Smooth muscle cell (in vitro differentiated cells): Measurements from ENCODE around the gene SYNPO2. TPM values are rescaled to one million over a fixed set of nuclear protein-coding genes. Genes with fewer than 3 reads are reported as not detected.

Source experiments
- DNase-seq: peaks from one replicate; lab custom pipeline; 2025; ENCODE audit not compliant: unreplicated experiment; lab: John Stamatoyannopoulos, UW
- H2AFZ ChIP-seq: fragments of 200-600 bp; sonication (generic); 2 replicates; pipeline ENCODE4 v1.6.0; 2016; ENCODE audit warnings: antibody characterized with exemption, low read depth, mild to moderate bottlenecking
- H3F3A ChIP-seq: fragments of 200-600 bp; sonication (generic); 2 replicates; pipeline ENCODE4 v1.6.0; 2017; ENCODE audit warnings: antibody characterized with exemption, low read depth
- H3K27ac ChIP-seq: fragments of 200-600 bp; sonication (generic); 2 replicates; pipeline ENCODE4 v1.5.1; 2016; ENCODE audit warnings: low read depth, mild to moderate bottlenecking
- H3K27me3 ChIP-seq: fragments of 200-600 bp; sonication (generic); 2 replicates; pipeline ENCODE4 v1.6.1; 2016; ENCODE audit warnings: low read depth, mild to moderate bottlenecking
- H3K36me3 ChIP-seq: fragments of 200-600 bp; sonication (generic); 2 replicates; pipeline ENCODE4 v1.5.1; 2016; ENCODE audit warnings: low read depth
- H3K4me1 ChIP-seq: fragments of 200-600 bp; sonication (generic); 2 replicates; pipeline ENCODE4 v1.5.1; 2016; ENCODE audit warnings: low read depth
- H3K4me2 ChIP-seq: fragments of 200-600 bp; sonication (generic); 2 replicates; pipeline ENCODE4 v1.6.0; 2016; ENCODE audit warnings: mild to moderate bottlenecking
- H3K4me3 ChIP-seq: fragments of 200-600 bp; sonication (generic); 2 replicates; pipeline ENCODE4 v1.5.1; 2016; ENCODE audit warnings: mild to moderate bottlenecking
- H3K79me2 ChIP-seq: fragments of 200-600 bp; sonication (generic); 2 replicates; pipeline ENCODE4 v1.6.0; 2016; ENCODE audit warnings: low read depth, mild to moderate bottlenecking
- H3K9ac ChIP-seq: fragments of 200-600 bp; sonication (generic); 2 replicates; pipeline ENCODE4 v1.6.0; 2016; ENCODE audit warnings: low read depth
- H3K9me3 ChIP-seq: fragments of 200-600 bp; sonication (generic); replicated peaks from 2 replicates; pipeline ENCODE4 v1.5.1; 2016; ENCODE audit warnings: low read depth
- H4K20me1 ChIP-seq: fragments of 200-600 bp; sonication (generic); 2 replicates; pipeline ENCODE4 v1.6.0; 2016; ENCODE audit warnings: low read depth
- WGBS: methylation state at CpG from one replicate; pipeline ENCODE4 v1.1.7; 2016; ENCODE audit warnings: low lambda C conversion rate; 5-methylcytosine and 5-hydroxymethylcytosine counted together
- polyA plus RNA-seq: library from polyadenylated mRNA; unstranded; fragments of >200 nt; fragmentation: Nextera tagmentation; extraction: Ambion mirVana; gene quantifications from 2 replicates; pipeline ENCODE4 v1.2.1, GENCODE V29; 2016
- total RNA-seq: library from RNA; depleted of rRNA; stranded (reverse); fragments of >200 nt; gene quantifications from 2 replicates; pipeline ENCODE4 v1.2.3, GENCODE V29; 2014
- TF ChIP-seq, protein P1 (sequence below): fragments of 200-600 bp; sonication (generic); IDR thresholded peaks from 2 replicates; pipeline ENCODE4 v1.5.1; 2017; ENCODE audit warnings: borderline replicate concordance, mild to moderate bottlenecking, antibody characterized with exemption; ENCODE audit not compliant: insufficient read depth, poor library complexity, severe bottlenecking

SYNPO2 gene
- total and polyA plus RNA-seq, 2 experiments from 2014 or later, result 0.08 to 4.5 TPM

GRCh38 chr4:119099227-119099810 lies 210.7 kb downstream of the SYNPO2 start:
- no peak for DNase-seq
- Histone ChIP-seq H3K4me1 (peaks cover 3% of the 10 kb centered on the region), H3K27ac (no peak overlapping the region)

DNA sequence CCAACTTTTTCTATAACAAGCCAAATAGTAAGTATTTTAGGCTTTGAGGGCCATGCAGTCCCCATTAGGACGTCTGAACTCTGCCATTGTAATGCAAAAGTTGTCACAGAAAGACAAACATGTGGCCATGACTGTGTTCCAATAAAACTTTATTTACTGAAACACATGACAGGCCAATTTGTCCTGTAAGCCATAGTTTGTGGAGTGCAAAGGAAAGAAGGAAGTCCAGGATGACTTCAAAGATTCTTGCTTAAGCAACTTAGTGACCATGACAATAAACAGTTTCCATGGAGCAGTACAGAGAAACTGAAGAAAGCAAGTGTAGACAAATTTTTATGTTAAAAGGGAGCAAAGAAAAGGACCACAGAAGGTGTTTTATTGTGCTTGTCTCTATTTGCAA lies 212.0 kb downstream of the SYNPO2 start:
- DNase-seq, result no peak
- Histone ChIP-seq H3K27me3 (no peaks in the 10 kb centered on the region), H2AFZ (no peak overlapping the region), H3K27ac (no peak overlapping the region), H4K20me1 (no peaks in the 10 kb centered on the region), H3K9me3 (no peaks in the 10 kb centered on the region), H3K9ac (no peak overlapping the region), H3K79me2 (no peaks in the 10 kb centered on the region), H3K4me2 (no peak overlapping the region), H3K4me3 (no peak overlapping the region), H3K4me1 (peaks cover 3% of the 10 kb centered on the region), H3F3A (no peaks in the 10 kb centered on the region), H3K36me3 (no peaks in the 10 kb centered on the region)
- TF ChIP-seq, protein P1, sequence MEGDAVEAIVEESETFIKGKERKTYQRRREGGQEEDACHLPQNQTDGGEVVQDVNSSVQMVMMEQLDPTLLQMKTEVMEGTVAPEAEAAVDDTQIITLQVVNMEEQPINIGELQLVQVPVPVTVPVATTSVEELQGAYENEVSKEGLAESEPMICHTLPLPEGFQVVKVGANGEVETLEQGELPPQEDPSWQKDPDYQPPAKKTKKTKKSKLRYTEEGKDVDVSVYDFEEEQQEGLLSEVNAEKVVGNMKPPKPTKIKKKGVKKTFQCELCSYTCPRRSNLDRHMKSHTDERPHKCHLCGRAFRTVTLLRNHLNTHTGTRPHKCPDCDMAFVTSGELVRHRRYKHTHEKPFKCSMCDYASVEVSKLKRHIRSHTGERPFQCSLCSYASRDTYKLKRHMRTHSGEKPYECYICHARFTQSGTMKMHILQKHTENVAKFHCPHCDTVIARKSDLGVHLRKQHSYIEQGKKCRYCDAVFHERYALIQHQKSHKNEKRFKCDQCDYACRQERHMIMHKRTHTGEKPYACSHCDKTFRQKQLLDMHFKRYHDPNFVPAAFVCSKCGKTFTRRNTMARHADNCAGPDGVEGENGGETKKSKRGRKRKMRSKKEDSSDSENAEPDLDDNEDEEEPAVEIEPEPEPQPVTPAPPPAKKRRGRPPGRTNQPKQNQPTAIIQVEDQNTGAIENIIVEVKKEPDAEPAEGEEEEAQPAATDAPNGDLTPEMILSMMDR, result no peak
- WGBS, result 34% methylated on average over 1 of the region's 1 CpG

More at GRCh38 chr4:119099227-119099810, 210.7 kb downstream of the SYNPO2 start:
- H3F3A ChIP-seq, result no peaks in the 10 kb centered on the region
- H3K9me3 ChIP-seq, result no peaks in the 10 kb centered on the region
- no peaks in the 10 kb centered on the region for H3K79me2 ChIP-seq
- no peaks in the 10 kb centered on the region for H4K20me1 ChIP-seq
- TF ChIP-seq, protein P1, result no peak
- no peaks in the 10 kb centered on the region for H3K27me3 ChIP-seq
- H3K36me3 ChIP-seq, result no peaks in the 10 kb centered on the region
- no peak overlapping the region for H2AFZ ChIP-seq
- peak overlapping the region; percentile 6 for H3K4me2 ChIP-seq
- H3K9ac ChIP-seq, result no peak overlapping the region
- WGBS, result 32% methylated on average over 1 of the region's 1 CpG
- H3K4me3 ChIP-seq, result no peak overlapping the region

DNA sequence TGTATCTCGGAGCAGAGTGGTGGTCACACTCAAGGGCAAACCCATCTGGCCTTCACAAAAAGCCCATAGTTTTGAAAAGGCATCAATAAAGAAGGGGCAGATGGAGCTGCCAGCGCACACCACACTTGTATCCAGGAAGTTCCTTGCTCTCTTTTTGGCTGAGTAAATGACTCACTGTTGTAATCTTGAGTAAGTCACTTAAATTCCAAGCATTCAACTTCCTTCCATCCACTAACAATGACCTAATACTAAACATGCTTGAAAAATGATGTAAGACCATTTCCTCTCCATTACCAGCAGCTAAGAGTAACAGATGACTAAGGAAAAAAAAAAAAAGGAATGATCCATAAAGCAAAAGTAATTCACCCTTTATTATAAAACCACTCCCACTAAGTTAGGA lies 214.6 kb downstream of the SYNPO2 start:
- H3K9me3 ChIP-seq, result no peaks in the 10 kb centered on the region
- no peaks in the 10 kb centered on the region for H3K79me2 ChIP-seq
- H3K4me3 ChIP-seq, result no peak overlapping the region
- no peaks in the 10 kb centered on the region for H3K27me3 ChIP-seq
- WGBS, result 11% methylated on average over 2 of the region's 2 CpGs
- TF ChIP-seq, protein P1, result no peak
- DNase-seq, result no peak
- no peaks in the 10 kb centered on the region for H3F3A ChIP-seq
- H3K4me1 ChIP-seq, result peaks cover 3% of the 10 kb centered on the region
- H2AFZ ChIP-seq, result no peak overlapping the region
- H3K27ac ChIP-seq, result peak overlapping the region; percentile 87
- no peaks in the 10 kb centered on the region for H4K20me1 ChIP-seq
- peak overlapping the region; percentile 55 for H3K9ac ChIP-seq
- H3K36me3 ChIP-seq, result no peaks in the 10 kb centered on the region
- peak overlapping the region; percentile 23 for H3K4me2 ChIP-seq
